ENCODE data around the gene LETM1.

Gene LETM1

DNA sequence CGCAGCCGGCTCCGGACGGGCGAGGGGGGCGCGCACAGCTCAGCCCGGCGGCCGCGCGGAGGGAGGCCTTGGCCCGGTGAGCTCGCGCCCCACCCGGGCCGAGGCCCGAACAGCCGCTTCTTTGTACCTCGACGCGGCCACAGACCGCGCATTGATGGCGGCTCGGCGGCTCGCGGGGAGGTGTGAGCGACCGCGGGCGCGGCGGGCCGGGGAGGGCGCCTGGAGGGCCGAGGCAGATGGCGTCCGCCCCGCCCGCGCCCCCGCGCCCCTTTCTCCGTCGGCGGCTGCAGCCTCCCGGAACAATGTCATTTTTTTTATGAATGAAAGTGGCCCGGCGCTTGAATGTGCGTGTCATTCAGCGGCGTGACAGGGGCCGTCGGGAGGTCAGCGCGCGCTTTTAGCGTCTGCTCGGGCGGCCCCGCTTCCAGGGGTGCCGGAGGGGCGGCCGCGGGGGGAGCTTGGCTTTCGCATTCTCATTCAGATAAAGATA is 61.1 kb downstream of the LETM1 start:
- DNase-seq (ENCODE audit: low read depth), result no peak

DNA sequence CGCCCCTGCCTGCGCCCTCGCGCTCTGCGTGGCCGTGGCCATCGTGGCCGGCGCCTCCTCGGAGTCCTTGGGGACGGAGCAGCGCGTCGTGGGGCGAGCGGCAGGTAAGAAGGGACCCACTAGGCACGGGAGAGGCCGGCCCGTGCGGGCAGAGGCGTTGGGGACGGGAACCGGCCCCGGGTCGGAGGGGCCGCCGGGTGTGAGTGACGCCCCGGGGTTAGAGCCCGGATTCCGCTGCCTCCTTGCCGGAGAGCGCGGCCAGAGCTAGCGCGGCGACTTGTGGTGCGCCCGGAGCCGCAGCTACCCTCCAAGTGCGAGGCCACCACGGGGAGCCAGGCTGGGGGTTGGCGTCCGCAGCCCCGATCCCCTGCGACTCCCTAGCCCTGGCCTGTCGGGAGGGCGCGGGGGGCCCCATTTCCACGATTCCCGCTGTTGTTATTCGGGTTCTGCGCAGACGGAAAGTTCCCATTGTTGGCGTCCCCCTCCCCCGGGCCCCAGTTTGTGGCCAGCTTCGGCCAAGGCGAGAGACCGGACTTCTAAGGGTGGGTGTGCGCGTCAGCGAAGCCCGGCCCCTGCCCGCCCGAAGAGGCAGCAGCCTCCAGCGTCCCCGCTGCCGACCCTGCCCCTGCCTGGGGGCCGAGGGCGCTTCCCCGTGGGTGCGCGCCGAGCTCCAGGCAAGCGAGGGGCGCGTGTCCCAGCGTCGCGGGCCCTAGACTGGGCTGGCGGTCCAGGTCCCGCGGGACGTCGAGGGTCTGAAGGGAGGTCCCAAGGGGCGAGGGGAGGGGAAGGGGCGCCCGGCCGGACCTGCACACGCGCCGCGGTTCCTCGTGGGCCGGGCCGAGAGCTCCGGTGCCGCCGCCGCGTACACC is 61.8 kb downstream of the LETM1 start:
- no peak for DNase-seq (ENCODE audit: low read depth)

GRCh38 chr4:1793496-1793840 is 62.5 kb downstream of the LETM1 start:
- peak; percentile 19 for DNase-seq (ENCODE audit: low read depth)

- peak; percentile 14 for DNase-seq (ENCODE audit: low read depth)
Measured at GRCh38 chr4:1792832-1793495, 63.0 kb downstream of the LETM1 start, which contains the start of gene FGFR3. Gene FGFR3, plus strand, starts transcription at chr4:1793293. Its CDS starts 642 bp downstream, at chr4:1793935.

DNA sequence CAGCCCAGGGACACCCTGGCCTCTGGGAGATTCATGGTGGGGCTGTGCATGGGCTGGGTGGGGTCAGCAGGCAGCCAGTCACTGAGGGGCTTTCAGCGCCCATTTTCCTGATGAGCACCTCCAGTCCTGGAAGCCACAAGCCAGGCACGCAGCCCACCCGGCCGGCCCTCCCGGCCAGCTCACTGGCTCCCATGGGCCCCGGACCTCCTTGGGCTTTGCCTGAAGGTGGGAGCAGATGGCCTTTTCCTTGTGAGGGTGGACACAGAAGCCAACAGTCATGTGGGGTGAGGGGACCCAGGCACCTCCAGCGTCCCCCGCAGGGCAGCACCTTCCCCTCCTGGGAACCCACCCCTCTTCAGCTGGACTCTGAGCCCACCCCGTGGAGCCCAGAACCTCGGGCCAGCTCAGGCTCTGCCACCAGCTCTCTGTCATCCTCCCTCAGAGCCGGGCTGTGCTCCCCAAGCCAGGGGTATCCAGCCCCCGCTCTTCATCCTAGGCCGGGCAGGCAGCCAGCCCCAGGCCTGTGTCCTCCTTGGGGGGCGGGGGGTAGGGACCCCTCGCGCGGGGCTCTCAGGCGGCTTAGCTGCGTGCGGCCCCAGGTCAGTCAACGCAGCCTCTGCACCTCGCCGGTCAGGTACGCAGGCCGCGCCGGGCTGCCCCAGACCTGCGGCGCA is 63.7 kb downstream of the LETM1 start:
- no peak for DNase-seq (ENCODE audit: low read depth)

DNA sequence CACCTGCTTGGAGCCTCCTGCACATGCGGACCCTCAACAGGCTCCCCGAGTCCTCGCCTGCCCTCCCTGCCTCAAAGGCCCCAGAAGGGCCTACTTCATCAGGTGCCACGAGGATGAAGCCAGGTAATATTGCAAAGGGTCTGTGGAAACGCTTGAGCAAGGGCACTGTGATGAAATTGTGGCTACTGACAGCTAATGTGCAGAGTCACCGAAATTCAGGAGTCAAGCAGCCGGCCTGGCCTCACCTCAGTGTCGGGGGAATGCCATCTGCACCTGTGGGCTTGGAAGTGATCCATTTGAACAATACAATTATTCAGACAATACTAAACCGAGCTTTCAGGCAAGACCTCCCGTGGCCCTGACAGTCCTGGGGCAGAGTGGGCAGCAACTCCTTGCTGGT is 66.0 kb downstream of the LETM1 start:
- no peak for DNase-seq (ENCODE audit: low read depth)

DNA sequence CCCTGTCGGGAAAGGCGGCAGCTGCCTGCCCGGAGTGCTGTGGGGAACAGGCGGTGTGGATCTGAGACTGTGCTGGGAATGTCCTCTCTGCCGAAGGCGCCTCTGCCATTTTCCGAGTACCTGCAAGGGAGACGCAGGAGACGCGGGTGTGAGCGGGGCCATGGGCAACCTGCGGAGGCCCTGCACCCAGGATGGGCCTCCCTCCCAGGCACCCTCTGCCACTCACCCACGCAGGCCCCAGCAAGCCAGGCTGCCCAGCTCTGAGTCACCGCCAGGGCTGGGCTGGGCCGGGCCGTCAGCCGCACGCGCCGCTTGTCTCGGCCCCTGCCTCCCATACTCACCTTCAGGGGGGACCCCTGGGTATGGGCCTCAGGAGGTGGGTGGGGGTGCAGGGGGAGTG is 66.4 kb downstream of the LETM1 start:
- no peak for DNase-seq (ENCODE audit: low read depth)

- DNase-seq (ENCODE audit: low read depth), result no peak
Measured at GRCh38 chr4:1788254-1788973, 67.5 kb downstream of the LETM1 start.

GRCh38 chr4:1787411-1788077 is 68.4 kb downstream of the LETM1 start:
- DNase-seq (ENCODE audit: low read depth), result no peak

- no peak for DNase-seq (ENCODE audit: low read depth)
Measured at GRCh38 chr4:1786544-1787362, 69.2 kb downstream of the LETM1 start.

DNA sequence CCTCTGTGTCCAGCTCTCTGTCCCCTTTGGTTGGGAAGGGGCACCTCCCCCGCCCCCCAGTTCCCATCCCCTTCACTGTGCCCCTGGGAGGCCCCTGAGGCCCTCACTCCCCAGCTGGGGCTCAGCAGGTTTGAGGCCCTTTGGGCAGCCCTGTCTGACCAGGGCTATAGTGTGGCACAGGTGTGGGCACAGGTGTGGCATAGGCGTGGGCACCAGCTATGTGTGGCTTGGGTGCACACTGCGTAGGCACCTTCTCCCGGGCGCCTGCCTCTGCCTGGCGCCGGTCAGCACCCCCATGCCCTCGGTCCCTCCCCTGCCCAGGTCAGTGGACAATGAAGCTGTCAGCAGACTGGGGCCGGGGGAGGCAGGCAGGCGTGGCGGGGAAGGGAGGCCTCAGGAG is 70.4 kb downstream of the LETM1 start:
- DNase-seq (ENCODE audit: low read depth), result no peak

- no peak for DNase-seq (ENCODE audit: low read depth)
Measured at GRCh38 chr4:1784789-1785591, 71.0 kb downstream of the LETM1 start.

- DNase-seq (ENCODE audit: low read depth), result no peak
Measured at GRCh38 chr4:1784395-1784788, 71.6 kb downstream of the LETM1 start.

GRCh38 chr4:1783970-1784369 is 72.0 kb downstream of the LETM1 start:
- DNase-seq (ENCODE audit: low read depth), result no peak

GRCh38 chr4:1783015-1783414 is 72.9 kb downstream of the LETM1 start:
- DNase-seq (ENCODE audit: low read depth), result no peak

GRCh38 chr4:1780435-1780834 is 75.5 kb downstream of the LETM1 start:
- no peak for DNase-seq (ENCODE audit: low read depth)

DNA sequence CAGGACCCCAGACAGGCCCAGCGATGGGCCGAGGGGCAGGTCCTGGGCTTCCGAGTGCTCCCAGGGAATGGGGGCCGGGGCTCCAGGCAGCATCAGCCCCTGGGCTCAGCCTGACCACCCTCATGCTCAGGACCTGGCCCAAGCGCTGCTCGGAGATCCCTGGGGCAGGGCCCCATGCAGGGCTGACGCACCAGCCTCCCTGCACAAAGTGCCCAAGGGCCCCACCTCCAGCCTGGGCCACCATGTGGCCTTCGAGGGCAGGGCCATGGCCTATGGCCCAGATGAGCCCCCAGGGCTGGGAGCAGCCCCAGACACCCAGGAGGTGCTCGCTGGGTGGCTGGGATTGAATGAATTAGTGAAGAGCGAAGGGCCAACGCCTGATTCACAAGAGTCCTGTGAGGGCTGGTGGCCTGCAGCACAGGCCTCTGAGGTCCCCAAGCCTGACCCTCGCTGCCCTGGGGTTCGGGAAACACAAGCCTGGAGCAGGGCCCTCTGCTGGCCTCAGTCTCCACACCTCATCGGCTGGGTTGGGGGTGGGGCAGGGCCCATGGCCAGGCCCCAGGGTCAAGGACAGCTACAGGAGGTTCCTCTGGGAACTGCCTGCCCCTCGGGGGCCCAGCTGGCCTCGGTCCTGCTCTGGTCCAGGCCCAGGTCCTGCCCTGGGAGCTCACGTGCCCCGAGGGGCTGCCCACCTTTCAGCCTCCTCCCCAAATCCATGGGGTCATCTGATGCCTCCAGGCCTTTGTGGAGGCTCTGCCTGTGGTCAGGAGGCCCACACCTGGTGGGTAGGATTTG is 76.2 kb downstream of the LETM1 start:
- DNase-seq (ENCODE audit: low read depth), result no peak

- no peak for DNase-seq (ENCODE audit: low read depth)
Measured at GRCh38 chr4:1778642-1779392, 77.1 kb downstream of the LETM1 start.

Measured in stimulated activated CD8-positive, alpha-beta memory T cell treated with anti-CD3 and anti-CD28 coated beads, Interleukin-4, amount 100 ng/mL, for 24 hours (primary cell).